Colonic mucosa (tissue), 4 donors: ENCODE measurements around the gene SLC7A7. TPM values are rescaled to one million over a fixed set of nuclear protein-coding genes. Genes with fewer than 3 reads are reported as not detected.
"Not testable (repeated sequence)": the region's sequence is repeated elsewhere in the genome, so short reads cannot be mapped to it uniquely, and the experiment has no call there.

Experiments
- DNase-seq: peaks from one replicate; pipeline ENCODE4 v3.0.0-alpha.2; 2020
- H3K27ac ChIP-seq: fragments of 200-600 bp; one replicate; pipeline ENCODE4 v1.8.0; 2021
- H3K27me3 ChIP-seq: fragments of 200-600 bp; one replicate; pipeline ENCODE4 v1.8.0; 2021
- H3K36me3 ChIP-seq: fragments of 200-600 bp; one replicate; pipeline ENCODE4 v1.8.0; 2021
- H3K4me1 ChIP-seq: fragments of 200-600 bp; one replicate; pipeline ENCODE4 v1.8.0; 2021; ENCODE audit warnings: mild to moderate bottlenecking
- H3K4me3 ChIP-seq: fragments of 200-600 bp; one replicate; pipeline ENCODE4 v1.8.0; 2021
- H3K9ac ChIP-seq, 2 donors: one replicate each; pipeline ENCODE4 v1.7.0; 2013; ENCODE audit warnings: control low read depth in 2 of 2, low read depth in 2 of 2, low read length in 2 of 2
- H3K9me3 ChIP-seq: fragments of 200-600 bp; one replicate; pipeline ENCODE4 v1.8.0; 2021
- CTCF ChIP-seq: fragments of 200-600 bp; IDR thresholded peaks from one replicate; pipeline ENCODE4 v1.8.0; 2022; ENCODE audit warnings: antibody characterized with exemption, mild to moderate bottlenecking
- intact Hi-C: fragments of 100-400 bp; cut with DNase I; formaldehyde crosslinking; loops from one replicate; pipeline ENCODE4 v1.14.1; 2022
- total RNA-seq, 2 donors: library from RNA; stranded (reverse); fragmentation: NEBNext Ultra II Directional in 1 of 2; extraction: Animal tissue kit (Norgen Biotek cat#: 25700) in 1 of 2; gene quantifications; one replicate each; pipeline ENCODE4 v1.2.1, GENCODE V29; 2021
- donor health status: healthy.
- donor health status: DM: no; HTN: no; CAD: no.
- donor health status: DM: no; HTN: no; CAD: no.

Gene SLC7A7
- total RNA-seq, 2 donors from 2014 or later: 2.7 to 7.0 TPM

GRCh38 chr14:22739423-22739822, 75.8 kb downstream of the SLC7A7 start:
- no peaks in the 10 kb centered on the region for H3K9me3 ChIP-seq
- H3K27ac ChIP-seq: no peak overlapping the region
- H3K36me3 ChIP-seq: no peaks in the 10 kb centered on the region
- no peak overlapping the region for H3K4me3 ChIP-seq
- H3K9ac ChIP-seq: no peak overlapping the region
- intact Hi-C loops: no loop called here
- no peaks in the 10 kb centered on the region for H3K4me1 ChIP-seq
- no peaks in the 10 kb centered on the region for H3K27me3 ChIP-seq
- no peak for TF ChIP-seq CTCF
- no peak for DNase-seq

- intact Hi-C loops: no loop called here
- Histone ChIP-seq H3K4me1 (no peaks in the 10 kb centered on the region), H3K9me3 (no peaks in the 10 kb centered on the region), H3K4me3 (no peak overlapping the region), H3K27ac (no peak overlapping the region), H3K36me3 (no peaks in the 10 kb centered on the region), H3K9ac (no peak overlapping the region), H3K27me3 (no peaks in the 10 kb centered on the region)
- no peak for TF ChIP-seq CTCF
- no peak for DNase-seq
Observed at GRCh38 chr14:22737052-22737451, 78.2 kb downstream of the SLC7A7 start.

GRCh38 chr14:22736384-22736783, 78.9 kb downstream of the SLC7A7 start:
- H3K4me1 ChIP-seq, H3K9ac ChIP-seq, H3K9me3 ChIP-seq, intact Hi-C loops, H3K4me3 ChIP-seq, DNase-seq, H3K36me3 ChIP-seq, H3K27me3 ChIP-seq, H3K27ac ChIP-seq: not testable (repeated sequence)

DNA sequence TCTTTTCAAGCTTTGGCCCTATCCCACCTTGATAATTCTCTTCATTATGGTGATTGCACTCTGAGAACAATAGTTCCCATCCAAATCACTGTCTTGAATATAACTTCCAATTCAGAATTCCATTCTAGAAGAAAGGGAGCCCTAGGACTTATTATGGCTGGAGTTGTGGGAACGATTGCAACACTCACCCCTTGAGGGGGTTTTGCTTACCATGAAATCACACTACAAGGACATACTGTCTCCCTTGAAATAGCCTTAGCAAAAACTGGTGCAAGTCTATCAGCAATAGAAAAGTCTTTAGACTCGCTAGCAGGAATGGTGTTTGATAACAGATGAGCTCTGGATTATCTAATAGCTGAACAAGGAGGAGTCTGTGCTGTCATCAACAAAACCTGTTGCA, 80.1 kb downstream of the SLC7A7 start:
- no peaks in the 10 kb centered on the region for H3K4me1 ChIP-seq
- H3K9ac ChIP-seq: no peak overlapping the region
- no peak for TF ChIP-seq CTCF
- intact Hi-C loops: no loop called here
- H3K4me3 ChIP-seq: no peak overlapping the region
- H3K27me3 ChIP-seq: no peaks in the 10 kb centered on the region
- no peaks in the 10 kb centered on the region for H3K9me3 ChIP-seq
- no peaks in the 10 kb centered on the region for H3K36me3 ChIP-seq
- DNase-seq: no peak
- no peak overlapping the region for H3K27ac ChIP-seq

DNA sequence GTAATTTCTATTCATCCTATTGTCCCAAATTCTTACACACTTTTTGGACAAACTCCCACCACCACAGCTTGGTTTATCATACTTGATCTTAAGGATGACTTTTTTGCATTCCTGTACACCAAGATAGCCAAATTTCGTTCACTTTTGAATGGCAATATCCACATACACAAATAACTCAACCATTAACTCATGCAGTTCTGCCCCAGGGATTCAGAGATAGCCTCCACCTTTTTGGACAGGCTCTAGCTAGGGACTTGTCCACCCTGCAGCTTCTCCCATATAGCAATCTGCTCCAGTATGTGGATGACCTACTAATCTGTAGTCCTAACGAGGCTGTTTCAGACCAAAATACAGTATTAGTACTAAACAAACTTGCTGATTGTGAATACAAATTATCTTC, 81.4 kb downstream of the SLC7A7 start:
- H3K4me1 ChIP-seq: no peaks in the 10 kb centered on the region
- H3K4me3 ChIP-seq: no peak overlapping the region

DNA sequence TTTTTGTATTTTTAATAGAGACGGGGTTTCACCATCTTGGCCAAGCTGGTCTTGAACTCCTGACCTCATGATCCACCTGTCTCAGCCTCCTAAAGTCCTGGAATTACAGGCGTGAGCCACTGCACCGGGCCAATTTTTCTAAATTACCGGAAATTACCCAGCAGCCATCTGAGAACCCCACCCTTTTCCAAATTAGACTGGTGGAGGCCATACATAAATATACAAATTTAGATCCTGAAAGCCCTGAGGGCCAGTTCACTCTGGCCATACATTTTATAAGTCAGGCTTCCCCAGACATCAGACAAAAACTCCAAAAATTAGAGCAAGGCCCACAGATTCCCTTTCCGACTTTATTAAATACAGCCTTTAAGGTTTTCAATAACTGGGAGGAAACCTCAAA, 83.2 kb downstream of the SLC7A7 start:
- H3K27ac ChIP-seq, H3K9me3 ChIP-seq, intact Hi-C loops, H3K4me1 ChIP-seq, H3K36me3 ChIP-seq, H3K9ac ChIP-seq, H3K27me3 ChIP-seq, H3K4me3 ChIP-seq, DNase-seq: not testable (repeated sequence)

More for the DNA sequence above, 81.4 kb downstream of the SLC7A7 start:
- no peak for DNase-seq
- Histone ChIP-seq H3K36me3 (no peaks in the 10 kb centered on the region), H3K27ac (no peak overlapping the region), H3K9me3 (no peaks in the 10 kb centered on the region), H3K9ac (no peak overlapping the region), H3K27me3 (no peaks in the 10 kb centered on the region)
- intact Hi-C loops: no loop called here
- TF ChIP-seq CTCF: no peak

DNA sequence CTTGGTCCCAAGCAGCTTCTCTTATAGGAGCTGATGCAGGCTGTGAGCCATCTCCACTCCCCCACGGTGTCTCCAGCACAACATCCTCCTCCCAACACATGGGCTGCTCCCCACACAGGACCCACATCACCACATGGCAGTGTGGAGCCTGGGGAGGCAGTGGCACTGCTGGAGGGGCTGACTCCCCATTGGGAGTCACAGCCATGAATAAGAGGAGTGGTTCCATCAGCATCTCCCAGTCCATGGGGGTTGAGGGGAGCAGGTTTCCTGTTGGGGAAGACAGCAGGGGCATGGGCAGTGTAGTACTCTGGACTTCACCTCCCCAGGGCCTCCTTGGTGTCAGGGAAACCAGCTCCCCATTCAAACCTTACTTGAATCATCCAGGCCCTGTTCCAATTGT, 89.2 kb downstream of the SLC7A7 start:
- Histone ChIP-seq H3K4me3 (no peak overlapping the region), H3K9ac (no peak overlapping the region), H3K36me3 (no peaks in the 10 kb centered on the region), H3K27me3 (no peaks in the 10 kb centered on the region), H3K4me1 (no peaks in the 10 kb centered on the region), H3K9me3 (no peaks in the 10 kb centered on the region), H3K27ac (no peak overlapping the region)
- no peak for DNase-seq
- intact Hi-C loops: no loop called here
- TF ChIP-seq CTCF: no peak

DNA sequence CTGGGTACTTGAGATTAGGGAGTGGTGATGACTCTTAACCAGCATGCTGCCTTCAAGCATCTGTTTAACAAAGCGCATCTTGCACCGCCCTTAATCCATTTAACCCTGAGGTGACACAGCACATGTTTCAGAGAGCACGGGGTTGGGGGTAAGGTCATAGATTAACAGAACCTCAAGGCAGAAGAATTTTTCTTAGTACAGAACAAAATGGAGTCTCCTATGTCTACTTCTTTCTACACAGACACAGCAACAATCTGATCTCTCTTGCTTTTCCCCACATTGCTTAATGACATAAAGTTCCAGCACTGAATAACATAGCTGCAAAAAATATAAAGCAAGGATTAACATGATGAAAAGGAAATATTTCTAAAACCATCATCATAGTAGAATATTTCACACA, 89.9 kb downstream of the SLC7A7 start:
- H3K36me3 ChIP-seq, H3K27ac ChIP-seq, intact Hi-C loops, H3K4me3 ChIP-seq, H3K9me3 ChIP-seq, H3K4me1 ChIP-seq, DNase-seq, H3K27me3 ChIP-seq, H3K9ac ChIP-seq: not testable (repeated sequence)

GRCh38 chr14:22724847-22725246, 90.4 kb downstream of the SLC7A7 start:
- H3K27ac ChIP-seq, H3K27me3 ChIP-seq, H3K9me3 ChIP-seq, DNase-seq, H3K4me3 ChIP-seq, H3K36me3 ChIP-seq, H3K4me1 ChIP-seq, intact Hi-C loops, H3K9ac ChIP-seq: not testable (repeated sequence)
